IPS-15b (cell line): ENCODE results near the gene MED27.
"Not testable (repeated sequence)": the region's sequence is repeated elsewhere in the genome, so short reads cannot be mapped to it uniquely, and the experiment has no call there.

ENCODE experiments used
- H3K27me3 ChIP-seq: one replicate; pipeline ENCODE4 v1.6.1; 2013; ENCODE audit warnings: low read length; ENCODE audit not compliant: control insufficient read depth, insufficient read depth
- H3K36me3 ChIP-seq: one replicate; pipeline ENCODE4 v1.6.1; 2013; ENCODE audit warnings: low read length; ENCODE audit not compliant: control insufficient read depth, insufficient read depth
- H3K4me1 ChIP-seq: one replicate; pipeline ENCODE4 v1.6.1; 2013; ENCODE audit warnings: mild to moderate bottlenecking, low read length; ENCODE audit not compliant: control insufficient read depth, insufficient read depth
- H3K4me3 ChIP-seq: one replicate; pipeline ENCODE4 v1.5.1; 2013; ENCODE audit warnings: low read depth, low read length
- H3K9ac ChIP-seq: one replicate; pipeline ENCODE4 v1.6.1; 2013; ENCODE audit warnings: low read depth, mild to moderate bottlenecking, low read length
- H3K9me3 ChIP-seq: one replicate; pipeline ENCODE4 v1.6.1; 2013; ENCODE audit warnings: mild to moderate bottlenecking, low read length; ENCODE audit not compliant: control insufficient read depth, insufficient read depth

The MED27 gene

GRCh38 chr9:132071847-132072507 is 7.7 kb downstream of the MED27 start:
- Histone ChIP-seq H3K27me3 (no peaks in the 10 kb centered on the region), H3K9me3 (no peaks in the 10 kb centered on the region), H3K36me3 (no peaks in the 10 kb centered on the region), H3K9ac (no peak overlapping the region), H3K4me3 (no peak overlapping the region), H3K4me1 (no peaks in the 10 kb centered on the region)

DNA sequence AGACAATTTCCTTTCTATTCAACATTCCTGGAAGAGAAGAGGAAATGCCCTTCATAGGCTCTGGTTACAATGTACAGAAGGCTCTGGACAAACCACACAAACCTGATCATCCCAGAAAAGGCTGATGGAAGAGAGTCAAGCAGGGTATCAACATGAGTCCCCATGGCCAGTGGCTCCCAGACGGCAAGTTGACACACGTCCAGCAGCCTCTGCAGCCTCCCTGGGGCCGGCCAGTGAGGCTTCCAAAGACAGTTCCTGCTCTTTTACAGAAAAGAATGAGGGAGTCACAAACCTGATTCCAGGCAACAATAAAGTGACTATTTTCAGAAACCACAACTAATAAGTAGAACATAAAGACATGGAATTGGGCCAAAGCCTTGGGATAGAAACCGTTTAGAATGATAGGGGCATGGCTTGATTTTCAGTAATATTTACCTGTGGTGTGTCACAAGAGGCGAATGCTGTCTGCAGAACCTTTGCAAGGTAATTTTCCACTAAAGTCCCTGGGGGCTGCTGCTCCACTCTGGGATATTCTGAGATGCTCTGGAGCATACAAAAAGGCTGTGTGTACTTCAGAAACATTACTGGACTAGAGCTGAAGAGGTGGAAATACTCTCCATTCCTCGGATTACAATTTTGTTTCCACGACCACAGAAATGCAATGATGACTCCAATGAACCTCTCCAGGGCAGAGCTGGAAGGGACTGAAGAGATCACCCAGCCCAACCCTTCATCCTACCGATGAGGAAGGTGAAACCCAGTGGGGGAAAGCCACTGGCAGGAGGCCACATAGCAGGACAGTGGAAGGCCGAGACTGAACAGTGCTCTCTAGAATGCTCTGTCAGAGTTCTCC is 10.4 kb downstream of the MED27 start:
- Histone ChIP-seq H3K4me1 (no peaks in the 10 kb centered on the region), H3K9me3 (no peaks in the 10 kb centered on the region), H3K36me3 (no peaks in the 10 kb centered on the region), H3K9ac (no peak overlapping the region), H3K4me3 (no peak overlapping the region), H3K27me3 (no peaks in the 10 kb centered on the region)

GRCh38 chr9:132068605-132069004 is 11.1 kb downstream of the MED27 start:
- Histone ChIP-seq H3K36me3 (no peaks in the 10 kb centered on the region), H3K4me3 (no peak overlapping the region), H3K9ac (no peak overlapping the region), H3K27me3 (no peaks in the 10 kb centered on the region), H3K9me3 (no peaks in the 10 kb centered on the region), H3K4me1 (no peaks in the 10 kb centered on the region)

- Histone ChIP-seq H3K4me3 (no peak overlapping the region), H3K9ac (no peak overlapping the region), H3K4me1 (no peaks in the 10 kb centered on the region), H3K9me3 (no peaks in the 10 kb centered on the region), H3K36me3 (no peaks in the 10 kb centered on the region), H3K27me3 (no peaks in the 10 kb centered on the region)
These were observed 13.2 kb downstream of the MED27 start for GRCh38 chr9:132066511-132066910.

DNA sequence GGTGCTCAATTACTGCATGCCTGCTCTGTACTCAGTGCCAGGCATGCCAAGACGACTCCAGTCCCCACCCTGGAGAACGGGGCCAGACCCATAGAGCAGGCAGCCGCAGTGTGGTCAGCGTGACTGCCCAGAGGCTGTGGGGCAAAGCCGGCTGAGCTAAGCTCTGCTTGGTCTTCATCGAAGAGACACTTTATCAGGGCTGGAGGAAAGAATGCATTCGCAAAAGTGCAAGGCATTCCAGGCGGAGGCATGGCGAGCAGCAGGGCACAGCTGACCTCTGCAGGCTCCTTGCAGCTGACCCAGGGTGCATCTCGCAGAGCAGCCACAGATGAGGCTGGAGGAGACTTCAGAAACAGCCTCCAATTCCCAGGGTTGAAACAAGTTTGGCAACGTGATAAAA is 13.6 kb downstream of the MED27 start:
- Histone ChIP-seq H3K36me3 (no peaks in the 10 kb centered on the region), H3K4me3 (no peak overlapping the region), H3K4me1 (no peaks in the 10 kb centered on the region), H3K27me3 (no peaks in the 10 kb centered on the region), H3K9ac (no peak overlapping the region), H3K9me3 (no peaks in the 10 kb centered on the region)

- Histone ChIP-seq H3K9me3 (no peaks in the 10 kb centered on the region), H3K4me3 (no peak overlapping the region), H3K36me3 (no peaks in the 10 kb centered on the region), H3K4me1 (no peaks in the 10 kb centered on the region), H3K9ac (no peak overlapping the region), H3K27me3 (no peaks in the 10 kb centered on the region)
These were observed 16.4 kb downstream of the MED27 start for GRCh38 chr9:132063281-132063680.

- H3K9ac ChIP-seq = no peak overlapping the region
- H3K27me3 ChIP-seq = no peaks in the 10 kb centered on the region
- no peaks in the 10 kb centered on the region for H3K36me3 ChIP-seq
- no peaks in the 10 kb centered on the region for H3K4me1 ChIP-seq
- H3K9me3 ChIP-seq = no peaks in the 10 kb centered on the region
- no peak overlapping the region for H3K4me3 ChIP-seq
These were observed 16.9 kb downstream of the MED27 start for GRCh38 chr9:132062806-132063205.

DNA sequence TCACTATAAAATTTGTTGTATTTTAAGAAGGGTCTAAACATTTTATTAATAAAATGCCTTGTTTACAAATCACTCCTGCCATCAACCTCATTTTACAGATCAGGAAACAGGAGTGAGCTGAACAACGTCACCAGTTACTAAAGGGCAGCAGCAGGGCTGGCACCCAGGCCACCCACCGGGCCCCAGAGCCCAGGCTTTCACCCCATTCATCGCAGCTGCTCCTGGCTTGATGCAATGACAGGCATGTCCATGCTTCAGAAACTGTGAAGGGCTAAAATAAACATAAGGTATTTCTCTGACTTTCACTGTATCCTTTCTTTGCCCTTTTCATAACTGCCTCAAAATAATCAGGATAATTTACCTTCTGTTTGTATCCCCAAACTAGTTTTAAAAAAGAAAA is 18.1 kb downstream of the MED27 start:
- no peak overlapping the region for H3K4me3 ChIP-seq
- no peaks in the 10 kb centered on the region for H3K27me3 ChIP-seq
- H3K9ac ChIP-seq = no peak overlapping the region
- H3K36me3 ChIP-seq = no peaks in the 10 kb centered on the region
- no peaks in the 10 kb centered on the region for H3K9me3 ChIP-seq
- no peaks in the 10 kb centered on the region for H3K4me1 ChIP-seq

DNA sequence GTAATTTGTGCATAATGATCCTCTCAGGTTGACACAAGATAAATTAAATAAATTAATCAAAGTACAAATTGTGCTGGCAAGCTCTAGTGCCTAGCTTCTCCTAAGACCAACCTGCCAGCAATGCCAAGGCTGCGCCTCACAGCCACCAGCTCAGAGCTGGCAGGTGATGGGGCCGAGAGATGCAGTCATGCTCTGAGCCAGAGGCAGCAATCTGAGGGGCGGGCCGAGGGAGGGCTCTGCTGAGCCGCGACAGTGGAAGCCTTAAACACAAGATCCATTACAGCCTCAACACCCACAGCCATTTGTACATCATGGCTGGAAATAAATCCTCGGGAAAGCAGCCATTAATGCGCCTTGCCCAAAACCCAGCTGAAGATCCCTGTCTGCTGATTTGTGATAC is 20.3 kb downstream of the MED27 start:
- H3K4me3 ChIP-seq = no peak overlapping the region
- H3K4me1 ChIP-seq = no peaks in the 10 kb centered on the region
- no peaks in the 10 kb centered on the region for H3K9me3 ChIP-seq
- no peak overlapping the region for H3K9ac ChIP-seq
- no peaks in the 10 kb centered on the region for H3K27me3 ChIP-seq
- H3K36me3 ChIP-seq = no peaks in the 10 kb centered on the region

GRCh38 chr9:132058226-132058625 is 21.4 kb downstream of the MED27 start:
- H3K4me3 ChIP-seq, H3K36me3 ChIP-seq, H3K27me3 ChIP-seq, H3K9me3 ChIP-seq, H3K4me1 ChIP-seq, H3K9ac ChIP-seq: not testable (repeated sequence)

GRCh38 chr9:132056717-132057560 is 22.7 kb downstream of the MED27 start:
- Histone ChIP-seq H3K9ac (no peak overlapping the region), H3K4me3 (no peak overlapping the region), H3K27me3 (no peaks in the 10 kb centered on the region), H3K4me1 (no peaks in the 10 kb centered on the region), H3K9me3 (no peaks in the 10 kb centered on the region), H3K36me3 (no peaks in the 10 kb centered on the region)
